ENCODE measurements around the gene ANKRD33B. TPM values are rescaled to one million over a fixed set of nuclear protein-coding genes. Genes with fewer than 3 reads are reported as not detected.
"Not testable (repeated sequence)": the region's sequence is repeated elsewhere in the genome, so short reads cannot be mapped to it uniquely, and the experiment has no call there.

ANKRD33B gene
- total RNA-seq, 1 experiment from 2014 or later = 9.6 TPM

DNA sequence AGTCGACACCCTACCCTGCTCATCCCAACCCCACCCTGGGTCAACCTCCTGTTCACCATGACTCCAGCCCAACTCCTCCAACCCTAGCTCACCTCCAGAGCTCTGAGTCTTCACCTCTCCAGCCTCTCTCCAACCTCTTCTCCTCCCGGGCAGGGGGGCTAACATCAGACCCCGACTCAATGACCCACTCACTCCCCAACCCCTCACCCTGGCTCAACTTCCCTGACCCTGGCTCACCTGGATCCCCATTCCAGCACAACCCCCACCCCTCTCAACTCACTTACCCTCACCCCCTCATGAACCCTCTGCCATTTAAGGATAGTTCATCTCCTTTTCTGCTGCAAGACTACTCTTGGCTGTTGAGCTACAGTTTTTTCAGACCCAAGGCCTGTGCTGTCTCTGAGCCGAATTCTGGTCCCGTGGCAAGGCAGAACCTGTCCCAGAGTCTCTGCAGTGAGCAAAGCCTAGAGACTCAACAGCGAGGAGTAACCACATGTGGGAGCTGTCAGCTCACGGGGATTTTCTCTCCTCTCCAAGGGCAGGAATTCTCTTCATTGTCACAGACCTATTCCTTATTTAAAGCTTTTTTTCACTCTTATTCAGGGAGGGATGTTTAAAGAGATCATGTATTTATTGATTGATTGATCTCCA, 29.8 kb downstream of the ANKRD33B start:
- no peak overlapping the region for H3K4me3 ChIP-seq
- H3K27me3 ChIP-seq = no peaks in the 10 kb centered on the region
- DNase-seq = no peak
- H3K36me3 ChIP-seq = peaks cover 20% of the 10 kb centered on the region
- H3K9me3 ChIP-seq = peaks cover 5% of the 10 kb centered on the region; the same call in 1 of the 2 replicates

DNA sequence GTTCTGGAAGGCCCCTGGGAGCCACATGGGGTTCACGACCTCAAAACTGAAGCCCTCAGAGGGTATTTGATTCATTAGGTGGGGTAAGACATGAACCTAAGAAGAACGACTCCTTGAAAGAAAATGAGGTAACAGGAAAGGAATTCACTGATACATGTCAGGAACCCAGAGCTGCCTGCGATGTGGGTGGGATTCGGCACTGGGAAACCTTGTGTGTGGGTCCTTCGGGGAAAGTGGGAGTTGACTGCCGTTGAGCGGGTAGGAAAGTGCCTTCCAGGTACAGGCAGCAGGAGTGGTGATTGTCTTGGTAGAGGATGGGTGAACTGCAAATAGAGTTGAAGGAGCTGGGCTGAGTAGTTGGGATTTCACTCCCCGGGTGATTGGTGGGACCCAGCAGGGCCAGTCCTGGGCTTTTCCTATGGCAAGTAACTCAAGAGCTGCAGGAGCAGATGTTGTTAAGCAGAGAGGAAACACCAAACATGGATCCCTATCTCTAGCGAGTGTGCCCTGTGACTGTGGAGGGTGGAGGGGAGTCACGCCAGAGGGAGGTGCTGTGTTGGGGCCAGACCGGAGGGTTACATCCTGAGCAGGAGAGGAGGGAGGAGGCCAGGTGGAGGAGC, 30.8 kb downstream of the ANKRD33B start:
- Histone ChIP-seq H3K36me3 (peaks cover 20% of the 10 kb centered on the region), H3K4me3 (no peak overlapping the region), H3K27me3 (no peaks in the 10 kb centered on the region), H3K9me3 (peaks cover 5% of the 10 kb centered on the region; the same call in 1 of the 2 replicates)
- DNase-seq = no peak

DNA sequence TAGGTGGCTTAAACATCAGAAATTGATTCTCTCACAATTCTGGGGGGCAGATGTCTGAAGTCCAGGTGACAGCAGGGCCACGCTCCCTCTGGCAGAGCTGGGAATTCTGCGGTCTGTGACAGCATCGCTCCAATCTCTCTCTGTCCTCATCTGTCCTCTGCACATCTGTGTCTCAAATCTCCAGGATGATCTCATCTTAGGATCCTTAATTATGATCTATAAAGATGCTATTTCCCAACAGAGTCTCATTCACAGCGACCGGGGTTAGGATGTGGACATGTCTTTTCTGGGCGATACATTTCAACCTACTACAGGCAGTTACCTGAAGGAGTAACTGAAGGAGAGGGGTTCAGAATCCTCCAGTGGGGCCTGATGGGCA, 31.4 kb downstream of the ANKRD33B start:
- DNase-seq = no peak
- no peak overlapping the region for H3K4me3 ChIP-seq
- no peaks in the 10 kb centered on the region for H3K27me3 ChIP-seq
- peaks cover 20% of the 10 kb centered on the region for H3K36me3 ChIP-seq
- H3K9me3 ChIP-seq = peaks cover 5% of the 10 kb centered on the region; the same call in 1 of the 2 replicates

DNA sequence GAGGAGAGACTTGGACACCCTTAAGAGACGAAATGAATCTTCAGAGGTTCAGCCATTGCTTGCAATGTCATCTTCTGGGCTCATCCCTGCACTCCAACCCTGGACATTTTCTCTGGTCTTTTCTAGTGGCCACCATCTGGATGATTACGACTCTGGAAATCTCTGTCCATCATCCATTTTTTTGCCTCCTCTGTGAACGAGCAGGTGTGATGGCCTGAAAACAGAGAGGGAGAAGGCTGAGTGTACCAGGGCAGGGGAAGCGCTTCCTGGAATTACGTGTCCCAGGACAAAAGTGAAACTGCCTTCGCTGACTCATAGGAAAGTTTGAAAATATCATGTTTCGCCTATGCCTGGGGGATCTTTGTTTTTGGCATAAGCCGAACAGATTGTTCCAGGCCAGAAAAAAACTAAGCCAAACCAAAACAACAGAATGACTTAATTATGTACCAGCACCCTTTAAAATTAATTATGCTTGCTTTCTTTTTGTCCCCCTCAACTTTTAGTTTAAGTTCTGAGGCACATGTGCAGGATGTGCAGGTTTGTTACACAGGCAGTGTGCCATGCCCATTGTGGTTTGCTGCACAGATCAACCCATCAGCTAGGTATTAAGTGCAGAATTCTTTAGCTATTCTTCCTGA, 31.9 kb downstream of the ANKRD33B start:
- Histone ChIP-seq H3K36me3 (peaks cover 20% of the 10 kb centered on the region), H3K4me3 (no peak overlapping the region), H3K27me3 (no peaks in the 10 kb centered on the region), H3K9me3 (peaks cover 5% of the 10 kb centered on the region; the same call in 1 of the 2 replicates)
- DNase-seq = peak; percentile 84

DNA sequence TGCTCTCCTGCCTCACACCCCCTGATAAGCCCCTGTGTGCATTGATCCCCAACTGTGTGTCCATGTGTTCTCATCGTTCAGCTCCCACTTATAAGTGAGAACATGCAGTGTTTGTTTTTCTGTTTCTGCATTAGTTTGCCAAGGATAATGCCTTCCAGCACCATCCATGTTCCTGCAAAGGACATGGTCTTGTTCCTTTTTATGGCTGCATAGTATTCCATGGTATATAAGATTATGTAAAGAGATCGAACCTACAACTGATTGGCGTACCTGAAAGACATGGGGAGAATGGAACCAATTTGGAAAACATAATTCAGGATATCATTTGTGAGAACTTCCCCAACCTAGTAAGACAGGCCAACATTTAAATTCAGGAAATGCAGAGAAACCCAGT, 32.4 kb downstream of the ANKRD33B start:
- no peak overlapping the region for H3K4me3 ChIP-seq
- peaks cover 5% of the 10 kb centered on the region; the same call in 1 of the 2 replicates for H3K9me3 ChIP-seq
- no peaks in the 10 kb centered on the region for H3K27me3 ChIP-seq
- DNase-seq = no peak
- H3K36me3 ChIP-seq = peaks cover 20% of the 10 kb centered on the region

DNA sequence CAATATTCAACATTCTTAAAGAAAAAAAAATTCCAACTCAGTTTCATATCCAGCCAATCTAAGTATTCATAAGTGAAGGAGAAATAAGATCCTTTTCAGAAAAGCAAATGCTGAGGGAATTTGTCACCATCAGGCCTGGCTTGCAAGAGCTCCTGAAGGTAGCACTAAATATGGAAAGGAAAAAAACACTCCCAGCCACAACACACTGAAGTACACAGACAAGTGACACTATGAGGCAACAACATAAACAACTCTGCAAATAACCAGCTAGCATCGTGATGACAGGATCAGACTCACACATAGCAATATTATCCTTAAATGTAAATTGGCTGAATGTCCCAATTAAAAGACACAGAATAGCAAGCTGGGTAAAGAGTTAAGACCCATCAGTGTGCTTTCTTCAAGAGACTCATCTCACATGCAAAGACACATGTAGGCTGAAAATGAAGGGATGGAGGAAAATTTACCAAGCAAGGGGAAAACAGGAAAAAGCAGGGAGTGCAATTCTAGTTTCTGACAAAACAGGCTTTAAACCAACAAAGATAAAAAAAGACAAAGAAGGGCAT, 33.1 kb downstream of the ANKRD33B start:
- no peak for DNase-seq
- H3K36me3 ChIP-seq = peaks cover 25% of the 10 kb centered on the region
- peaks cover 5% of the 10 kb centered on the region; the same call in 1 of the 2 replicates for H3K9me3 ChIP-seq
- H3K4me3 ChIP-seq = no peak overlapping the region
- H3K27me3 ChIP-seq = no peaks in the 10 kb centered on the region

DNA sequence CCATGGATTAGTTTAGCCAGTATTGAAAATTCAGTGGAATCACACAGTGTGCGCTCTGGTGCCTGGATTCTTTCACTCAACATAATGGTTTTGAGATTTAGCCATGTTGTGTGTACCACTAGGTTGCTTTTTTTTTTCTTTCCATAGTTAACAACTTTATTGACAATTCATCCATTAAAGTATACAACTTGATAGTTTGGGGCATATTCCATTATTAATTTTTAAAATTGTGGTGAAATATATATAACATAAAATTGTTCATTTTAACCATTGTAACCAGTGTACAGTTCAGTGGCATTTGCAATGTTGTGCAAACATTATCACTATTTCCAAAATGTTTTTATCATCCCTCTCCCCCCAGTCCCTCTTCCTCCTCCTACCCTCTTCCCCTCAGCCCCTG, 35.2 kb downstream of the ANKRD33B start:
- DNase-seq = no peak
- H3K4me3 ChIP-seq = no peak overlapping the region
- H3K36me3 ChIP-seq = peaks cover 28% of the 10 kb centered on the region
- no peaks in the 10 kb centered on the region for H3K27me3 ChIP-seq
- peaks cover 5% of the 10 kb centered on the region; the same call in 1 of the 2 replicates for H3K9me3 ChIP-seq

DNA sequence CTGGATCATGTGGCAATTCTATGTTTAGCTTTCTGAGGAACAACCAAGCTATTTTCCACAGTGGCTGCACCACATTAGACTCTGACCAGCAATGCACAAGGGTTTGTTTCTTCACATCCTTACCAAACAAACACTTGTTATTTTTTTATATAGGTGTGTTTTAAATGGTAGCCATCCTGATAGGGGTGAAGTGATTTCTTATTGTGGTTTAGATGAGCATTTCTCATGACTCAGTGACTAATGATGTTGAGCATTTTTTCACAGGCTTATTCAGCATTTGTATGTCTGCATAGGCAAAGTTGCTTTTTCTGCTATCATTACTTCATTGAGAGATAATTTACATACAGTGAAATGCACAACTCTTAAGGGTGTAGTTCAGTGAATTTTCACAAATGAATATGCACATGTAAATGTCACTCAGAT, 36.0 kb downstream of the ANKRD33B start:
- Histone ChIP-seq H3K36me3 (peaks cover 23% of the 10 kb centered on the region), H3K9me3 (peaks cover 5% of the 10 kb centered on the region; the same call in 1 of the 2 replicates), H3K27me3 (no peaks in the 10 kb centered on the region), H3K4me3 (no peak overlapping the region)
- DNase-seq = no peak

DNA sequence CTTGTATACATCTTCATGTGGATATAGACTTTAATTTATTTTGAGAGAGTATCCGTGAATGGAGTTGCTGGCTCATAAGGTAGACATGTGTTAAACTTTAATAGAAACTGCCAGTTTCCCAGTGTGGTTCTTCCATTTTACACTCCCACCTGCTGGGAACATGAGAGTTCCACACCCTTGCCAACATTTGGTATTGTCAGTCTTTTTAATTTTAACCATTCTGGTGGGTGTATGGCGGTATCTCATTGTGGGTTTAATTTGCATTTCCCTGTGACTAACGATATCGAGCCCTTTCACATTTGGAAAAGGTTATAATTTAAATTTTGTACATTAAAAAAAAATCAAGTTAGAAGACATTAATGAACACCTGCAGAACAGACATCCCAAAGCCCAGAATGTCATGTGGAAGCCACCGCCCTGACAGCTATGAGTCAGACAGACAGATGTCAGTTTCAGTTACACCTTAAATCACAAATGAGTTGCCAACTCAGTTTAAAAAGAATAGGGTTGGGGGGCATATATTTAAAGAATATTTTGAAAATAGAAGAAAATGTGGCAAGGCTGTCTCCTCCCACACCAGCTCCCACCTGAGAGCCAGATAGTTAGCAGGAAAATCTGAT, 36.9 kb downstream of the ANKRD33B start:
- Histone ChIP-seq H3K27me3 (no peaks in the 10 kb centered on the region), H3K4me3 (no peak overlapping the region), H3K9me3 (peaks cover 5% of the 10 kb centered on the region; the same call in 1 of the 2 replicates), H3K36me3 (peaks cover 26% of the 10 kb centered on the region)
- DNase-seq = no peak

DNA sequence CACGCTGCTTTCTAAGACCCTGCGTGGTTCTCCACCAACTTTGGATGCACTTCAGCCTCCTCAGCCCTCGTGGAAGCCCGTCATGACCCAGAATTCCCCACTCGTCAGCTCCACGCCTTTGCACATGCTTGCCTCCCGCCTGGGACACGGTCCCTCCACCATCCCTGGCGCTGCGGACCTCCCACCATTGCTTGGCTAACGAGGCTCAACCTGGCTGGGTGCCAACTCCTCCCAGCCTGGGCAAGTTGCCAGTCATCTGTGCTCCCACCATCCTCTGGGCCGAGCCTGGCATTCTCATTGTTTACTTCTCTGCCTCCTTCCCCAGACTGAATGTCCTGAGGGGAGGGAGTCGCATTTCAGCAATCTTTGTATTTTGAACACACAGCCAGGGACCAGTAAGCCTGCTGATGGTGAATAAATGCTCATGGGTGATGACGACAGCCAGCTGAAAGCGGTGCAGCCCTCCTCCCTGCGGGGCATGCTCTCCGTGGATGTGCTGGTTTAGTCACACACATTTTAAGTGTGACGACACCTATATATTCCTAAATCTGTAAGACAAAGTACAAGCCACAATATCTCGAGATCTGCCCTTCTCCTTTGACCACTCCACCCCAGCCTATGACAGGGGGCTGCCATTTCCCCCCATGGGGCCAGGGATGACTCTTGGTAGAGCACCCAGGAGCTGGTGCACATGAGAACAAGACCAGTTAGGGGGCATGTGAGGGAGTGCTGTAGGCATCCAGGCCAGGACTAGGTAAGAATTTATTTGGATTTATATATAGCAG, 37.6 kb downstream of the ANKRD33B start:
- no peaks in the 10 kb centered on the region for H3K27me3 ChIP-seq
- peaks cover 28% of the 10 kb centered on the region for H3K36me3 ChIP-seq
- peak; percentile 83 for DNase-seq
- peaks cover 5% of the 10 kb centered on the region; the same call in 1 of the 2 replicates for H3K9me3 ChIP-seq
- H3K4me3 ChIP-seq = no peak overlapping the region

DNA sequence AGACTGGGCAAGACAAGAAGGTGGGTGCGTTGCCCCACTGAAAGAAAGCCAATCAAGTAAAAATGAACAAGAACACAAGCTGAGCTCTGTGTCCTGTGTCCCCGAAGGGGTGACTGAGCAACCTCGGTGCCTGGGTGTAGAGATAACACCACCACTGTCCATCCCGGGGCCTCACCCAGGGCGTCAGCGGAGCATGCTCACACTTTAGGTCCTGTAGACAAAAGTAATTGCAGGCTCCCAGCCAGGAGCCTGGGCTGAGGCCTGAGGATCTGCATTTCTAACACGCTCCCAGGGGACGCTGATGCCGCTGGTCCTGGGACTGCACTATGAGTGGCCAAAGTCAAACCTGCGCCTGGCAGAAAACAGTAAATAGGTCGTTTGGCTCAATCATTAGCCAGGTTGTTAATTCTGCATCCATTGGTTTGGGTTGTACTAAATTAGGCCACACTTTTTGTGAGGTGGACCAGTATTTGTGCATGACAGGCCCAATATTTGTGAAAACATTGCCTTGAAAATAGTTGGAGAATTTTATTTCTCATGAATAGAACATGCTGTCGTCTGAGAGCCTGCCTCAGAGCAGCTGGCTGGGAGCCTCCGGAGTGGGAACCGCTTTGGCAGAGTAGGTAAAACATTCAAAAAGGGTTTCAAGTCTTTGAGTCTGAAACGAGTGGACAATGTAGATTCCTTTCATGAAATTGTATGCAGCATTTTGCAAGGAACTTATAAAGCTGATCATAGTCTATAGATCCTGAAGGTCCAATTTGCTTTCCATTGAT, 38.3 kb downstream of the ANKRD33B start:
- no peak overlapping the region for H3K4me3 ChIP-seq
- H3K27me3 ChIP-seq = no peaks in the 10 kb centered on the region
- H3K36me3 ChIP-seq = peaks cover 23% of the 10 kb centered on the region
- H3K9me3 ChIP-seq = peaks cover 3% of the 10 kb centered on the region; the same call in 1 of the 2 replicates
- no peak for DNase-seq

DNA sequence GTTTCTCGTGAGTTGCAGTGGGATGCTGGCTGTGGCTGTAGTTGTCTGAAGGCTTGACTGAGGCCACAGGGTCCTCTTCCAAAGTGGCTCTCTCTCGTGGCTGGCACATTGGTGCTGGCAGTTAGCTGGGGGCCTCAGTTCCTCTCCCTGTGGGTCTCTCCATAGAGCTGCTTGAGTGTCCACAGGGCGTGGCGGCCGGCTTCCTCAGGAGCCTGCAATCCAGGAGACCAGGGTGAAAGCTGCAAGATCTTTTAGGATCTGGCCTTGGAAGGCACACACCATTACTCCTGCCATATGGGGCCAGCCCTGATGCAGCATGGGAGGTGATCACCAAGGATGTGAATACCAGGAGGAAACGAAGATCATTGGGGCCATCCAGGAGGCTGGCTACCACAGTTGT, 41.1 kb downstream of the ANKRD33B start:
- Histone ChIP-seq H3K27me3 (no peaks in the 10 kb centered on the region), H3K4me3 (no peak overlapping the region), H3K36me3 (peaks cover 28% of the 10 kb centered on the region), H3K9me3 (no peaks in the 10 kb centered on the region)
- DNase-seq = no peak

DNA sequence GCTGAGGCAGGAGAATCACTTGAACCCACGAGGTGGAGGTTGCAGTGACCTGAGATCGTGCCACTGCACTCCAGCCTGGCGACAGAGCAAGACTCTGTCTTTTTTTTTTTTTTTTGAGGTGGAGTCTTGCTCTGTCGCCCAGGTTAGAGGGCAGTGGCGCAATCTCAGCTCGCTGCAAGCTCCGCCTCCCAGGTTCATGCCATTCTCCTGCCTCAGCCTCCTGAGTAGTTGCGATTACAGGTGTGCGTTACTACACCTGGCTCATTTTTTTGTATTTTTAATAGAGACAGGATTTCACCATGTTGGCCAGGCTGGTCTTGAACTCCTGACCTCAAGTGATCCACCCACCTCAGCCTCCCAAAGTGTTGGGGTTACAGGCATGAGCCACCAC, 42.8 kb downstream of the ANKRD33B start:
- not testable (repeated sequence) for H3K4me3 ChIP-seq, H3K27me3 ChIP-seq, DNase-seq, H3K9me3 ChIP-seq
- peaks cover 27% of the 10 kb centered on the region for H3K36me3 ChIP-seq

DNA sequence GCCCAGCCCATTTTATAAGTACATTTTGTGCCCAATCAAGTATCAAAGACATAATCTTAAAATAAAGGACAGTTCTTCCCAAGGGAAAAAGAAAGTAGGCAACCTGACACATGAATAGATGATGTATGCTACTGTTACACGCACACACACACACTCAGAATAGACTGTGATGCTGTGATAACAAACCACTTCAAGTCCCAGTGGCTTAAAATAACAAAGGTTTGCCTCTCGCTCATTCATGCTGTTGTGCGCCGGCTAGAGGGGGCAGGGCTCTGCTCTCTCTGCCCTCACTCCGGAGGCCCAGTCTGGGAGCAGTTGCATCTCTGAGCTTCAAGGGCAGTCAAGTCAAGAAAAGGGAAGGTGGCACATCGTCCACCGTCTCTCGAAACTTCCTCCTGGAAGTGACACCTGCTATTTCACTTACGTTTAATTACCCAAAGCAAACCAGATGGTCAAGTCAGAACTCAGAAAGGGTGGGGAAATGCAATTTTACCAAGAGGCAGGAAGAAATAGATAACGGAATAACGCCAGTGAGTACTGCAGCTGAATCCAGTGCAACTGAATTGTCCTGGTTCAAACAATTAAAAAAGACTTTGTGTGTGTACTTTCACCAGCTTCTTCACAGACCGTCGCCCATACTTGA, 43.3 kb downstream of the ANKRD33B start:
- Histone ChIP-seq H3K9me3 (no peaks in the 10 kb centered on the region), H3K27me3 (no peaks in the 10 kb centered on the region), H3K36me3 (peaks cover 26% of the 10 kb centered on the region), H3K4me3 (no peak overlapping the region)
- no peak for DNase-seq

DNA sequence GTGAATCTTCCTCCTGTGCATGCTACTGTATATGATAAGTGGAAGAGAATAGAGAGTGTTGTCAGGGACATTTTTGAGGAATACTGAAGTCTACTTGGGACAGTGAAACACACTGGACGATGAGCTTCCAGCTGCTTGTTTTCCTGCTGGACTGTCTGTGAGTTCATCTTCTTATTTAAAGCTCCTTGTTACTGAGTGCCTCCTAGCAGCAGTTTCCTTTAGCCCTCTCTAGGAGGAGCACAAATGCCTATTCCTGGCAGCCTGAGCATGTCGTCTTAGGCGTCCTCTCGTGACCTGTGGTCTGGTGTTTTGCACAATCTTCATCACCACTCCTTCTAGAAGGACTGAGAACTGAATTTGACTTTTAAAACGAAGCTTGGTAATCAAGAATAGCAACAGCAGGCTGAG, 43.8 kb downstream of the ANKRD33B start:
- Histone ChIP-seq H3K4me3 (no peak overlapping the region), H3K9me3 (no peaks in the 10 kb centered on the region), H3K27me3 (no peaks in the 10 kb centered on the region), H3K36me3 (peaks cover 29% of the 10 kb centered on the region)
- DNase-seq = no peak

Data from MG63 (cell line).